ENCODE data around the gene PLA2G4D.
A peak's percentile ranks its signal among the peaks of the same experiment; 100 is the strongest.

Gene PLA2G4D

DNA sequence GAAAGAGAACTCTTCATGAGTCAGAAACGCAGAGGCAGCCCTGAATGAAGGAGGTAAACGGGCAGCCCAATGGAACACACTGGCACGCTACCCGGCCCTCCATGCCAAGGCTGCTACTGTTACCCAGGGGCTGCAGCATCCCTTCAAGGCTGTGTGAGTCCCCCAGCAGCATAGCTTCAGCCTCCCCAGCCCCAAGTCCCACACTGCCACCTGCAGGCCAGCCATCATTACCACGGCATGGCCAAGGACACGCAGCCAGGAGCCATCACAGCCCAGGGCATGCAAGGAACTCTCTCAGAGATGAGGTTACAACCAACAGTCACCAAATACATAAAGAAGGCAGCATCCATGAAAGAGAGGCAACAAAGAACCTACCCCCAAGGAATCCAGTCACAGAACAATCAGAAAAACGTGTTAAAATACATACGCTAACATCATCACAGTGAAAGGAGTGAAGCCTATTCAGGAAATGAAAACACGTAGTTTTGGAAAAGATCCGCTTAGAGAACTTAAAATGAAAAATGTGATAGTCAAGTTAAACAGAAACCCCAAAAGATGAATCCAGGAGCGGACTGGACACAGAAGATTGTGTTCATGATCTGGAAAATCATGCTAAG, 39.6 kb upstream of the PLA2G4D start:
- DNase-seq (ENCODE audit: low read depth), result no peak
- no peak overlapping the region for H3K4me3 ChIP-seq (ENCODE audit: low read length)
- peak; percentile 81 for TF ChIP-seq CTCF (conservative IDR thresholded peaks at IDR 0.05; ENCODE audit: low read depth, low read length)

DNA sequence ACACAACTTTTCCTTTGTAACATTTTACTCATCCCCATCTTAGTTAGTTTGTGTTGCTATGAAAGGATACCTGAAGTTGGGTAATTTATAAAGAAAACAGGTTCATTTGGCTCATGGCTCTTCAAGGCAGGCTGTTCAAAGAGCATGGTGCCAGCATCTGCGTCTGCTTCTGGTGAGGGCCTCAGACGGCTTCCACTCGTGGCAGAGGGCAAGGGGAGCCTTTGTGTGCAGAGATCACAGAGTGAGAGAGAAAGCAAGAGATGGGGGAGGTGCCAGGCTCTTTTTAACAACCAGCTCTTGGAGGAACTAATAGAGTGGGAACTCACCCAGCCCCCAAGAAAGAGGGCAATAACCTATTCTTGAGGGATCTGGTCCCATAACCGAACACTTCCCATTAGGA, 39.0 kb upstream of the PLA2G4D start:
- DNase-seq (ENCODE audit: low read depth), result no peak
- H3K4me3 ChIP-seq (ENCODE audit: low read length), result no peak overlapping the region
- no peak for TF ChIP-seq CTCF (conservative IDR thresholded peaks at IDR 0.05; ENCODE audit: low read depth, low read length)

GRCh38 chr15:42131826-42132806, 37.8 kb upstream of the PLA2G4D start:
- no peak for DNase-seq (ENCODE audit: low read depth)
- H3K4me3 ChIP-seq (ENCODE audit: low read length), result no peak overlapping the region

DNA sequence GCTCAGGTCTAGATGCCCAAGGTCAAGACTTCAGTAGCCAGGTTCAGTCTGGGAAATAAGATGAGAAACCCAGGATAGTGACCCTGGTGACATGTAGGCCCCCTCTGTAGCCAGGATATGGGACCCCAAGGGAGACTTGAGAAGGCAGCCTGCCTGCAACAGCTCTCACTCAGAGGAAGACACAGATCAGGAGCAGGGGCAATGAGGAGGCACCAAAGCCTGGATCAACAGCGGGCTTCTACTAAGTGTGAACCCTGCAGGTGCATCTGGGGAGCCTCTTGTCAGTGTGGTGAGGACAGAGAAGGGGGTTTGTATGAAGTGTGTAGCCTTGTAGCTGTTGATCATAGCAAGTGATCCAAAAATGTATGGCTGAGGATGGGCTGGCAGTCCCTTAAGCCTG, 36.6 kb upstream of the PLA2G4D start:
- no peak for TF ChIP-seq CTCF (conservative IDR thresholded peaks at IDR 0.05; ENCODE audit: low read depth, low read length)
- no peak for DNase-seq (ENCODE audit: low read depth)
- H3K4me3 ChIP-seq (ENCODE audit: low read length), result no peak overlapping the region

More at GRCh38 chr15:42131826-42132806, 37.8 kb upstream of the PLA2G4D start:
- TF ChIP-seq CTCF (conservative IDR thresholded peaks at IDR 0.05; ENCODE audit: low read depth, low read length), result no peak

- no peak for DNase-seq (ENCODE audit: low read depth)
- no peak for TF ChIP-seq CTCF (conservative IDR thresholded peaks at IDR 0.05; ENCODE audit: low read depth, low read length)
These were observed 36.1 kb upstream of the PLA2G4D start for GRCh38 chr15:42130246-42130986.

GRCh38 chr15:42129364-42129763, 35.0 kb upstream of the PLA2G4D start:
- H3K4me3 ChIP-seq (ENCODE audit: low read length), result no peak overlapping the region
- no peak for TF ChIP-seq CTCF (conservative IDR thresholded peaks at IDR 0.05; ENCODE audit: low read depth, low read length)
- DNase-seq (ENCODE audit: low read depth), result no peak

More at GRCh38 chr15:42130246-42130986, 36.1 kb upstream of the PLA2G4D start:
- no peak overlapping the region for H3K4me3 ChIP-seq (ENCODE audit: low read length)

All from retinal pigment epithelial cell (primary cell).